Vagina (tissue), 2 donors: ENCODE data around the gene SRSF6. TPM values are rescaled to one million over a fixed set of nuclear protein-coding genes. Genes with fewer than 3 reads are reported as not detected.
"Not testable (repeated sequence)": the region's sequence is repeated elsewhere in the genome, so short reads cannot be mapped to it uniquely, and the experiment has no call there.

Source experiments
- DNase-seq, 2 donors: peaks; one replicate each; pipeline ENCODE4 v3.0.0-alpha.2; 2017; ENCODE audit errors: extremely low spot score in 2 of 2
- H3K27ac ChIP-seq: fragments of 200-600 bp; sonication (generic); one replicate; pipeline ENCODE4 v1.5.1; 2019
- H3K27me3 ChIP-seq: fragments of 200-600 bp; sonication (generic); one replicate; pipeline ENCODE4 v1.5.1; 2019
- H3K36me3 ChIP-seq, 2 donors: fragments of 200-600 bp; sonication (generic); one replicate each; pipeline ENCODE4 v1.5.1; 2017 to 2019
- H3K4me1 ChIP-seq: fragments of 200-600 bp; sonication (generic); one replicate; pipeline ENCODE4 v1.5.1; 2019
- H3K4me3 ChIP-seq, 2 donors: fragments of 200-600 bp; sonication (generic); 1 replicate in 1 of 2; 2 replicates in 1 of 2; pipeline ENCODE4 v1.5.1; 2016 to 2019
- H3K9me3 ChIP-seq: fragments of 200-600 bp; sonication (generic); one replicate; pipeline ENCODE4 v1.5.1; 2019
- POLR2A ChIP-seq, 2 donors: fragments of 450-650 bp; IDR thresholded peaks; one replicate each; pipeline ENCODE4 v1.6.1; 2017; ENCODE audit warnings: antibody characterized with exemption in 2 of 2, mild to moderate bottlenecking in 2 of 2, moderate library complexity in 2 of 2
- POLR2AphosphoS5 ChIP-seq, 2 donors: sonication (generic); formaldehyde crosslinking; IDR thresholded peaks; one replicate each; pipeline ENCODE4 v1.9.0; 2017; ENCODE audit warnings: antibody characterized with exemption in 2 of 2, mild to moderate bottlenecking in 2 of 2, low read depth in 1 of 2; ENCODE audit not compliant: insufficient read depth in 1 of 2
- intact Hi-C: fragments of 100-400 bp; cut with DNase I; formaldehyde crosslinking; loops from one replicate; pipeline ENCODE4 v1.15.1; 2023
- total RNA-seq: library from RNA; depleted of rRNA; stranded (reverse); fragments of >200 nt; gene quantifications from one replicate; pipeline ENCODE4 v1.2.3, GENCODE V29; 2016
- TF ChIP-seq, protein P1 (sequence below), 3 experiments: fragments of 450-650 bp in 2 of 3; fragments of 200-600 bp in 1 of 3; sonication (generic) in 1 of 3; IDR thresholded peaks; one replicate each; pipeline ENCODE4 v1.5.1; 2017 to 2019; ENCODE audit warnings: antibody characterized with exemption in 3 of 3, mild to moderate bottlenecking in 2 of 3, moderate library complexity in 2 of 3

SRSF6 gene
- total RNA-seq, 1 donor from 2014 or later = 112 TPM

DNA sequence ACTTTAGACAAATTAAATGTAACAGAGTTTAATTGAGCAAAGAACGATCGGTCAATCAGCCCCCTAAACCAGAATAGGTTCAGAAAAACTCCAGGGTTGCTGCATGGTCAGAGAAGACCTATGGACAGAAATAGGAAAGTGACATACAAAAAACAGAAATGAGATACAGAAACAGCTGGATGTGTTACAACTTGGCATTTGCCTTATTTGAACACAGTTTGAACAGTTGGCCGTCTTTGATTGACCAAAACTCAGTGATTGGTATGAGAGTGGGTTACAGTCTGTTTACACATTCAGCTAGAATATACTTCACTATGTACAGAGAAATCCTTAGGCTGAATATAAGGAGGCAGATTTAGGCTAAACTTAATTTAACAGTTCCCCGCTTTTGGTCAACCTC is 19.9 kb downstream of the SRSF6 start:
- Histone ChIP-seq H3K4me1 (no peaks in the 10 kb centered on the region), H3K4me3 (no peak overlapping the region), H3K36me3 (no peaks in the 10 kb centered on the region), H3K27ac (no peak overlapping the region), H3K27me3 (no peaks in the 10 kb centered on the region), H3K9me3 (no peaks in the 10 kb centered on the region)
- intact Hi-C loops = no loop called here
- TF ChIP-seq POLR2AphosphoS5 (IDR thresholded peaks at IDR 0.05; ENCODE audit: insufficient read depth in 1 of 2, low read depth in 1 of 2) (no peak), POLR2A (IDR thresholded peaks at IDR 0.05) (no peak)
- TF ChIP-seq, protein P1, sequence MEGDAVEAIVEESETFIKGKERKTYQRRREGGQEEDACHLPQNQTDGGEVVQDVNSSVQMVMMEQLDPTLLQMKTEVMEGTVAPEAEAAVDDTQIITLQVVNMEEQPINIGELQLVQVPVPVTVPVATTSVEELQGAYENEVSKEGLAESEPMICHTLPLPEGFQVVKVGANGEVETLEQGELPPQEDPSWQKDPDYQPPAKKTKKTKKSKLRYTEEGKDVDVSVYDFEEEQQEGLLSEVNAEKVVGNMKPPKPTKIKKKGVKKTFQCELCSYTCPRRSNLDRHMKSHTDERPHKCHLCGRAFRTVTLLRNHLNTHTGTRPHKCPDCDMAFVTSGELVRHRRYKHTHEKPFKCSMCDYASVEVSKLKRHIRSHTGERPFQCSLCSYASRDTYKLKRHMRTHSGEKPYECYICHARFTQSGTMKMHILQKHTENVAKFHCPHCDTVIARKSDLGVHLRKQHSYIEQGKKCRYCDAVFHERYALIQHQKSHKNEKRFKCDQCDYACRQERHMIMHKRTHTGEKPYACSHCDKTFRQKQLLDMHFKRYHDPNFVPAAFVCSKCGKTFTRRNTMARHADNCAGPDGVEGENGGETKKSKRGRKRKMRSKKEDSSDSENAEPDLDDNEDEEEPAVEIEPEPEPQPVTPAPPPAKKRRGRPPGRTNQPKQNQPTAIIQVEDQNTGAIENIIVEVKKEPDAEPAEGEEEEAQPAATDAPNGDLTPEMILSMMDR (IDR thresholded peaks at IDR 0.05) = no peak
- no peak for DNase-seq

DNA sequence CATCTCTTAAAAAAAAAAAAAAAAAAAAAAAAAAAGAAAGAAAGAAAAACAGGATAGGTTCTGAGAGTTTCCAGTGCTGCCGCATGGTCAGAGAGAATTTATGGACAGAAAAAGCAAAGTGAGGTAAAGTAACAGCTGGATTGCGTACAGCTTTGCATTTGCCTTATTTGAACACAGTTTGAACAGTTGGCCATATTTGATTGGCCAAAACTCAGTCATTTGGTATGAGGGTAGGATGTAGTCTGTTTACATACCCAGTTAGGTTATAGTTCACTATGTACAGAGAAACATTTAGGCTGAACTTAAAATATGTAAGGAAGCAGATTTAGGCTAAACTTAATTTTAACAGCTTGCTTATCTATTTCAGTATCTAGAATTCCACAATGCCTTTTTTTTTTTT is 32.3 kb downstream of the SRSF6 start:
- no peaks in the 10 kb centered on the region for H3K9me3 ChIP-seq
- intact Hi-C loops = no loop called here
- no peaks in the 10 kb centered on the region for H3K36me3 ChIP-seq
- H3K4me3 ChIP-seq = no peak overlapping the region
- no peak overlapping the region for H3K27ac ChIP-seq
- TF ChIP-seq POLR2A (IDR thresholded peaks at IDR 0.05) = no peak
- TF ChIP-seq, protein P1 (IDR thresholded peaks at IDR 0.05) = no peak
- no peak for TF ChIP-seq POLR2AphosphoS5 (IDR thresholded peaks at IDR 0.05; ENCODE audit: insufficient read depth in 1 of 2, low read depth in 1 of 2)
- H3K27me3 ChIP-seq = no peaks in the 10 kb centered on the region
- no peak for DNase-seq
- no peaks in the 10 kb centered on the region for H3K4me1 ChIP-seq

DNA sequence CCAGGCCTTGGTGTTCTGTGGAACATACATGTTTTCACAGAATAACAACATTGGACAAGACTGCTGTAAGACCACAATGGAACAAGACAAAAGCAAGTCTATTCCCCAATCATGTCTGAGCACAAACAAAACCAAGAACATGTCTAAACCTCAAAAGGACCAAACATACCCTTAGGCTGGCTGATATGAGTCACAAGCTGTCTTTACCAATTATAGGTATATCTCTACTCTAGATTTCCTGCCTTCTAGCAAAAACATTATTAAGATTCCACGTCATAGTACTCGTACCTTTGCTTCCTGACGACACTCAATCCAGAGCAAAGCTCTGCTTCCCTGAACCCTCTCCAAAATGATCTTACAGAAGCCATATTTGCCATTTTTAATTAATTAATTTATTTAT is 34.4 kb downstream of the SRSF6 start:
- Histone ChIP-seq H3K27ac (no peak overlapping the region), H3K27me3 (no peaks in the 10 kb centered on the region), H3K9me3 (no peaks in the 10 kb centered on the region), H3K36me3 (no peaks in the 10 kb centered on the region), H3K4me1 (no peaks in the 10 kb centered on the region), H3K4me3 (no peak overlapping the region)
- TF ChIP-seq POLR2AphosphoS5 (IDR thresholded peaks at IDR 0.05; ENCODE audit: insufficient read depth in 1 of 2, low read depth in 1 of 2) (peak in 1 of 2 donors; percentile 27), POLR2A (IDR thresholded peaks at IDR 0.05) (no peak)
- TF ChIP-seq, protein P1 (IDR thresholded peaks at IDR 0.05) = no peak
- intact Hi-C loops = no loop called here
- no peak for DNase-seq

DNA sequence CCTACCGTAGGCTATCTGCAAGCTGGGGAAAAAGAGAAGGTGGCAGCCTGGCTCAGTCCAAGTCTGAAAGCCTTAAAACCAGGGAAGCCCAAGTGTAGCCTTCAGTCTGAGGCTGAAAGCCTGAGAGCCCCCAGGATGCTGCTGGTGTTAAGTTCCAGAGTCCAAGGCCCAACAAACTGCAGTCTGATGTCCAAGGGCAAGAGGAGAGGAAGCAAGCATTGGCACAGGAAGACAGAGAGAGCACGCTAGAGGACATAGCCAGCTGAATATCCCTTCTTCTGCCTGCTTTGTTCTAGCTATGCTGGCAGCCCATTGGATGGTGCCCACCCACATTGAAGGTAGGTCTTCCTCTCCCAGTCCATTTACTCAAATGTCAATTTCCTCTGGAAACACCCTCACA is 37.7 kb downstream of the SRSF6 start:
- Histone ChIP-seq H3K27ac (no peak overlapping the region), H3K9me3 (no peaks in the 10 kb centered on the region), H3K36me3 (no peaks in the 10 kb centered on the region), H3K27me3 (no peaks in the 10 kb centered on the region), H3K4me1 (no peaks in the 10 kb centered on the region), H3K4me3 (no peak overlapping the region)
- TF ChIP-seq POLR2AphosphoS5 (IDR thresholded peaks at IDR 0.05; ENCODE audit: insufficient read depth in 1 of 2, low read depth in 1 of 2) (no peak), POLR2A (IDR thresholded peaks at IDR 0.05) (no peak)
- TF ChIP-seq, protein P1 (IDR thresholded peaks at IDR 0.05) = no peak
- DNase-seq = no peak
- intact Hi-C loops = no loop called here

DNA sequence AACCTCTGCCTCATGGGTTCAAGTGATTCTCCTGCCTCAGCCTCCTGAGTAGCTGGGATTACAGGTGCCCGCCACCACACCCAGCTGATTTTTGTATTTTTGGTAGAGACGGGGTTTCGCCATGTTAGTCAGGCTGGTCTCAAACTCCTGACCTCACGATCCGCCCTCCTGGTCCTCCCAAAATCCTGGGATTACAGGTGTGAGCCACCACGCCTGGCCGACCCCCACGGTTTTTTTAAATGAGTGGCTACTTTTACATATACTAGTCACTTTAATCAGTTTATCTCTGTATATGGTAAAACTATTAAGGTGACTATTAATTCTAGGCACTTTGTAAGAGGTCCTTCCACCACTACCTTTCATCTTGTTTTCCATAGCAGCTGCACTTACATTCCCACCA is 44.3 kb downstream of the SRSF6 start:
- H3K36me3 ChIP-seq, H3K4me1 ChIP-seq, H3K27me3 ChIP-seq, H3K27ac ChIP-seq, intact Hi-C loops, H3K4me3 ChIP-seq, H3K9me3 ChIP-seq, DNase-seq: not testable (repeated sequence)

DNA sequence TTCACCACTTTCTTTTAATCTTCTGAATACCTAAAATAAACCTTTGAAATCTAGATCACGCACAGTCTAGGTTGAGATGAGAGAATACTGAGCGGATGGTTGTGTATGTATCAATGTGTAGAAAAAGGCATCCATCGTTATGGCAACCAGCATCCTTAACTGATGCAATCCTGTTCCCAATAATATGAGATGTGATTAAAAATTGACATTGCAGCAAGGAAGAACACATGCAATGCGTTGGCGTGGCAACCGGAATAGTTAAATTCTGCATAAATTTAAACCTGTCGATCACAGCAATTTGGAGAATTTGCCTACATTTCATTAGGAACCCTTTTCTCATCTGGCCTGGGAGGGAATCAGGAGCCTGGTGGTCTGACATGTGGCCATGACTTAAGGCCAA is 48.5 kb downstream of the SRSF6 start:
- TF ChIP-seq, protein P1 (IDR thresholded peaks at IDR 0.05) = no peak
- TF ChIP-seq POLR2AphosphoS5 (IDR thresholded peaks at IDR 0.05; ENCODE audit: insufficient read depth in 1 of 2, low read depth in 1 of 2) = no peak
- no peak for TF ChIP-seq POLR2A (IDR thresholded peaks at IDR 0.05)
- no peak overlapping the region for H3K4me3 ChIP-seq
- DNase-seq = no peak
- no peaks in the 10 kb centered on the region for H3K9me3 ChIP-seq
- no peaks in the 10 kb centered on the region for H3K27me3 ChIP-seq
- no peaks in the 10 kb centered on the region for H3K36me3 ChIP-seq
- no peak overlapping the region for H3K27ac ChIP-seq
- intact Hi-C loops = no loop called here
- peaks cover 17% of the 10 kb centered on the region for H3K4me1 ChIP-seq
